GM12878 (cell line): Measurements from ENCODE around the gene FZR1. TPM values are rescaled to one million over a fixed set of nuclear protein-coding genes. Genes with fewer than 3 reads are reported as not detected.

Experiments
- ATAC-seq: fragments of 200-7000 bp; cut with Tn5 transposase; 3 replicates; pipeline ENCODE4 v1.9.1; 2020; ENCODE audit warnings: mild to moderate bottlenecking, moderate library complexity
- BruUV-seq: library from RNA; stranded (reverse); fragments of 400-500 nt; replicated peaks from 2 replicates; lab custom pipeline; 2021; lab: Mats Ljungman, UMichigan
- CTCF ChIA-PET: fragments of 300-600 bp; sonication (Branson Sonifier 250); formaldehyde crosslinking; extraction: SDS; loops from one replicate; lab custom pipeline; 2021; ENCODE audit warnings: inconsistent platforms; lab: Yijun Ruan, JAX
- POLR2A ChIA-PET: fragments of 350-600 bp; formaldehyde crosslinking; extraction: SDS; loops from one replicate; lab custom pipeline; 2021; ENCODE audit warnings: inconsistent platforms; lab: Charles Lee
- RAD21 ChIA-PET: fragments of 300-600 bp; sonication (Branson Sonifier 250); formaldehyde crosslinking; loops from one replicate; lab custom pipeline; 2023; ENCODE audit warnings: antibody characterized with exemption; ENCODE audit not compliant: unreplicated experiment; lab: Charles Lee
- SMC1A ChIA-PET: fragments of 300-600 bp; sonication (Branson Sonifier 250); formaldehyde crosslinking; loops from one replicate; lab custom pipeline; 2023; ENCODE audit not compliant: unreplicated experiment, uncharacterized antibody; lab: Charles Lee
- DNase-seq: peaks from one replicate; pipeline ENCODE4 v3.0.0-alpha.2; 2011; ENCODE audit warnings: low read depth, low spot score
- FAIRE-seq: peaks from 3 replicates; lab custom pipeline; 2011; peaks lifted over from hg19 to GRCh38; lab: Jason Lieb, UNC
- H2AFZ ChIP-seq: 2 replicates; pipeline ENCODE4 v1.6.0; 2011; ENCODE audit warnings: low read depth, low read length, control low read depth; ENCODE audit not compliant: control insufficient read depth
- H3K27ac ChIP-seq: 2 replicates; pipeline ENCODE4 v1.5.1; 2011; ENCODE audit warnings: control low read depth; ENCODE audit not compliant: control insufficient read depth, insufficient read depth
- H3K27me3 ChIP-seq, 2 experiments: replicated peaks in 1 of 2; 2 replicates each; pipeline versions ENCODE4 v1.6.0 to v1.6.1; 2011; ENCODE audit warnings: low read length in 1 of 2; ENCODE audit not compliant: control insufficient read depth in 2 of 2, insufficient read depth in 2 of 2
- H3K36me3 ChIP-seq, 2 experiments: 2 replicates each; pipeline ENCODE4 v1.5.1; 2011; ENCODE audit warnings: low read length in 1 of 2; ENCODE audit not compliant: control insufficient read depth in 2 of 2, insufficient read depth in 2 of 2
- H3K4me1 ChIP-seq: 2 replicates; pipeline ENCODE4 v1.6.1; 2011; ENCODE audit warnings: mild to moderate bottlenecking, low read length, moderate library complexity, mixed read lengths; ENCODE audit not compliant: control insufficient read depth, insufficient read depth
- H3K4me2 ChIP-seq: 2 replicates; pipeline ENCODE4 v1.6.0; 2011; ENCODE audit warnings: control low read depth; ENCODE audit not compliant: control insufficient read depth, insufficient read depth
- H3K4me3 ChIP-seq: fragments of 200-600 bp; sonication (generic); 2 replicates; pipeline ENCODE4 v1.5.1; 2016
- H3K79me2 ChIP-seq: 2 replicates; pipeline ENCODE4 v1.6.0; 2011; ENCODE audit warnings: low read length; ENCODE audit not compliant: control insufficient read depth, insufficient read depth
- H3K9ac ChIP-seq: 2 replicates; pipeline ENCODE4 v1.8.0; 2011; ENCODE audit warnings: low read length, control low read depth, mixed read lengths; ENCODE audit not compliant: control insufficient read depth, insufficient read depth
- H3K9me3 ChIP-seq: replicated peaks from 3 replicates; pipeline ENCODE4 v1.5.1; 2011; ENCODE audit warnings: mild to moderate bottlenecking, low read length; ENCODE audit not compliant: control insufficient read depth, insufficient read depth
- H4K20me1 ChIP-seq: 2 replicates; pipeline ENCODE4 v1.6.0; 2011; ENCODE audit not compliant: control insufficient read depth, insufficient read depth
- ASH2L ChIP-seq: fragments of 300-600, 200-600 bp; sonication (generic); IDR thresholded peaks from 2 replicates; pipeline ENCODE4 v1.6.1; 2017; ENCODE audit warnings: low read depth, mild to moderate bottlenecking, borderline replicate concordance
- ATF3 ChIP-seq: IDR thresholded peaks from 2 replicates; pipeline ENCODE4 v1.6.1; 2011; ENCODE audit warnings: low read depth, mild to moderate bottlenecking, low read length, moderate library complexity, borderline replicate concordance; ENCODE audit errors: extremely low read depth
- ATF7 ChIP-seq: fragments of 450-650 bp; IDR thresholded peaks from 2 replicates; pipeline ENCODE4 v1.6.1; 2016; ENCODE audit warnings: low read depth, mild to moderate bottlenecking
- BCL3 ChIP-seq: IDR thresholded peaks from 2 replicates; pipeline ENCODE4 v1.6.1; 2011; ENCODE audit warnings: borderline replicate concordance, low read depth, mild to moderate bottlenecking, moderate library complexity, low read length; ENCODE audit not compliant: insufficient read depth, poor library complexity, severe bottlenecking
- BMI1 ChIP-seq: fragments of 450-650 bp; IDR thresholded peaks from 2 replicates; pipeline ENCODE4 v1.6.1; 2016; ENCODE audit warnings: mild to moderate bottlenecking, moderate library complexity, borderline replicate concordance
- CBX5 ChIP-seq: sonication (generic); IDR thresholded peaks from 2 replicates; pipeline ENCODE4 v1.6.1; 2016; ENCODE audit warnings: low read depth, moderate library complexity, mild to moderate bottlenecking, inconsistent platforms
- FOXM1 ChIP-seq: IDR thresholded peaks from 2 replicates; pipeline ENCODE4 v1.6.1; 2012; ENCODE audit warnings: low read depth, mild to moderate bottlenecking, inconsistent platforms, low read length, moderate library complexity
- MEF2A ChIP-seq: IDR thresholded peaks from 2 replicates; pipeline ENCODE4 v1.6.1; 2011; ENCODE audit warnings: low read depth, mild to moderate bottlenecking, low read length, moderate library complexity; ENCODE audit not compliant: insufficient read depth
- RFX5 ChIP-seq: IDR thresholded peaks from 2 replicates; pipeline ENCODE4 v1.6.1; 2011; ENCODE audit warnings: low read depth, low read length, improper control_type of control experiment
- SMAD1 ChIP-seq: fragments of 450-650 bp; IDR thresholded peaks from 2 replicates; pipeline ENCODE4 v1.6.1; 2018; ENCODE audit warnings: mild to moderate bottlenecking, low read depth; ENCODE audit not compliant: partially characterized antibody
- SUZ12 ChIP-seq: fragments of 200-600 bp; sonication (generic); IDR thresholded peaks from one replicate; pipeline ENCODE4 v1.6.1; 2018; ENCODE audit warnings: antibody characterized with exemption, mild to moderate bottlenecking; ENCODE audit not compliant: unreplicated experiment
- ZNF217 ChIP-seq: fragments of 450-650 bp; IDR thresholded peaks from 2 replicates; pipeline ENCODE4 v1.6.1; 2017; ENCODE audit warnings: antibody characterized with exemption, mild to moderate bottlenecking
- WGBS: methylation state at CpG from one replicate; pipeline ENCODE4 v1.1.6; 2016; ENCODE audit warnings: low lambda C conversion rate; ENCODE audit not compliant: insufficient replicate concordance, insufficient coverage; ENCODE audit errors: missing lambda C conversion rate; 5-methylcytosine and 5-hydroxymethylcytosine counted together
- in situ Hi-C: fragments of 300-500 bp; cut with MboI; formaldehyde crosslinking; loops from 9 replicates; pipeline ENCODE4 v1.14.3; 2018; ENCODE audit warnings: mixed read lengths
- intact Hi-C: fragments of 100-400 bp; cut with micrococcal nuclease; formaldehyde crosslinking; loops from one replicate; pipeline ENCODE4 v1.14.2; 2022; ENCODE audit not compliant: unreplicated experiment
- polyA plus RNA-seq, 11 experiments: library from polyadenylated mRNA; depleted of rRNA in 4 of 11; unstranded in 6 of 11; stranded (reverse) in 5 of 11; fragments of >200 nt; fragmentation: Nextera tagmentation in 4 of 11; fragmentation: Illumina TruSeq in 1 of 11; extraction: Ambion mirVana in 4 of 11; extraction: Trizol in 1 of 11; gene quantifications; 1 replicate in 1 of 11; 2 replicates in 10 of 11; pipeline versions ENCODE4 v1.2.1 to v1.2.3, GENCODE V29; 2011 to 2016; ENCODE audit warnings: inconsistent platforms in 2 of 11, missing spikeins in 2 of 11, low read depth in 1 of 11
- total RNA-seq, 4 experiments: library from RNA; depleted of rRNA in 3 of 4; stranded (reverse); fragments of >200 nt in 3 of 4; fragmentation: Illumina TruSeq in 1 of 4; extraction: Trizol in 1 of 4; gene quantifications; 2 replicates each; pipeline versions ENCODE4 v1.2.1 to v1.2.3, GENCODE V29; 2013 to 2021

Gene FZR1
- total and polyA plus RNA-seq, 10 of the 15 experiments (the other 5 are each of a cell fraction or from before 2014, with no cell fraction given) = 0.11 to 44.2 (median 29.3) TPM

GRCh38 chr19:3537101-3537437, 31.0 kb downstream of the FZR1 start:
- Histone ChIP-seq H4K20me1 (no peaks in the 10 kb centered on the region), H3K4me1 (no peaks in the 10 kb centered on the region), H3K4me3 (no peak overlapping the region), H3K9me3 (no peaks in the 10 kb centered on the region), H3K27ac (no peak overlapping the region), H3K36me3 (peaks cover 9 to 18% of the 10 kb centered on the region in 2 experiments), H3K4me2 (no peak overlapping the region), H2AFZ (no peak overlapping the region), H3K9ac (no peak overlapping the region), H3K79me2 (no peaks in the 10 kb centered on the region), H3K27me3 (no peaks in the 10 kb centered on the region)
- intact Hi-C loops = no loop called here
- ATAC-seq (no peak; the same call in 2 of the 3 replicates), DNase-seq (no peak), FAIRE-seq (no peak)
- WGBS = 54% methylated on average over 13 of the region's 13 CpGs
- in situ Hi-C loops = no loop called here
- ChIA-PET CTCF (interaction anchor here (0.7 to 0.9 kb wide), 2 partner anchors 8 to 30 kb away, joined by 3 to 4 read pairs; no protein-coding TSS in a partner anchor), POLR2A (interaction anchor here (0.6 kb wide), 1 partner anchor 15 kb away, joined by 5 read pairs; no protein-coding TSS in a partner anchor), SMC1A (no interaction called here), RAD21 (no interaction called here)
- no peak for TF ChIP-seq ZNF217
- TF ChIP-seq BCL3 = no peak
- no peak for TF ChIP-seq CBX5
- TF ChIP-seq MEF2A = no peak
- no peak for TF ChIP-seq ASH2L
- no peak for TF ChIP-seq RFX5
- no peak for TF ChIP-seq SUZ12
- TF ChIP-seq ATF7 = no peak
- no peak for TF ChIP-seq SMAD1
- TF ChIP-seq FOXM1 = no peak
- no peak for TF ChIP-seq ATF3
- TF ChIP-seq BMI1 = no peak
- BruUV-seq = no TSS peak
